HG02623 (cell line): ENCODE measurements around the gene PDE10A.
"Not testable (repeated sequence)": the region's sequence is repeated elsewhere in the genome, so short reads cannot be mapped to it uniquely, and the experiment has no call there.

Experiments
- ATAC-seq: cut with Tn5 transposase; IDR thresholded peaks from one replicate; pipeline ENCODE4 v1.9.1; 2021; ENCODE audit warnings: moderate library complexity; ENCODE audit not compliant: unreplicated experiment

PDE10A gene

DNA sequence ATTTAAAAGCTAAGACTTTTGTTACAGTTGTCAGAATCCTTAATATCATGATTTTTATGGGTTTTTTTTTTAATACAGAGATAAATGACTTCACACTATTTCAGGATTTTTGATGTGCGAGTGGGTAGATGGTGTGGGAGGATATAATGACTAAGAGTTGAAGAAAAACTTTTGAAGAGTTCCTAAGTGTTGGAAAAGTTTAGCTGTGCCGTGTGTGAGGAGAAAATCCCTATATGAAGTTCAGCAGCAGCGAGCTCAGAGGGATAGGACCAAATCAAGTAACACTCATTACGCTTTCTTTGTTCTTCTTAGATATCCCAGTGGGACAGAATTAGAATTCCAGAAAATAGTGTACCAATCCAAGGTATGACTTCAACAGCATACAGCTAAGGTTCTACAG lies 34.1 kb downstream of the PDE10A start:
- ATAC-seq = no peak

GRCh38 chr6:165627366-165627765 lies 35.7 kb downstream of the PDE10A start:
- ATAC-seq = no peak

DNA sequence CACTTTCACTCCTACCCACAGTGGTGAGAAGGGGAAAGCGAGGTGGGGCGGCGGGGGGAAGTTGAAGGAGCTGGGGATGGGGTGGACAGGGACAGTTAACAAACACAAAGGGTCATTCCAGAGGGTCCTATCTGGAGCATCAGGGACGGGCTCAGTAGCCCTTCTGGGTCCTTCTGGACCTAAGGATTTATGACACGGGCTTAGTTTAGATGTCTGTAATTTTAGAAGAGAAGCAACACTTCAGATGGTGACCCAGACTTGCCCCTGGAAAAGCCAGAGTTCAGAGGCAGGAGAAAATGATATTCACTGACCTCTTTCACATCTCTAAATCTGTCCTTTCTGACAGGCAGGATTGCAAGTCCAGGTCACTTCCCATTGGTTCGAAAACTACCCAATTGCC lies 36.3 kb downstream of the PDE10A start:
- ATAC-seq = no peak

- no peak for ATAC-seq
Observed at GRCh38 chr6:165624871-165625639, 38.0 kb downstream of the PDE10A start.

GRCh38 chr6:165621940-165622339 lies 41.1 kb downstream of the PDE10A start:
- ATAC-seq = no peak

DNA sequence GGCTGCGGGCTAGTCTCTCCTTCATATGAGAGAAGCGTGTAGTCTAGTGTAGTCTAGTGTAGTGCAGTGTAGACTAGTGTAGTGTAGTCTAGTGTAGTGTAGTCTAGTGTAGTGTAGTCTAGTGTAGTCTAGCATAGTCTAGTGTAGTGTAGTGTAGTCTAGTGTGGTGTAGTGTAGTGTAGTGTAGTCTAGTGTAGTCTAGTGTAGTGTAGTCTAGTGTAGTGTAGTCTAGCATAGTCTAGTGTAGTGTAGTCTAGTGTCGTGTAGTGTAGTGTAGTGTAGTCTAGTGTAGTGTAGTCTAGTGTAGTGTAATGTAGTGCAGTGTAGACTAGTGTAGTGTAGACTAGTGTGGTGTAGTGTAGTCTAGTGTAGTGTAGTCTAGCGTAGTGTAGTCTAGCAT lies 44.1 kb downstream of the PDE10A start:
- ATAC-seq = not testable (repeated sequence)

DNA sequence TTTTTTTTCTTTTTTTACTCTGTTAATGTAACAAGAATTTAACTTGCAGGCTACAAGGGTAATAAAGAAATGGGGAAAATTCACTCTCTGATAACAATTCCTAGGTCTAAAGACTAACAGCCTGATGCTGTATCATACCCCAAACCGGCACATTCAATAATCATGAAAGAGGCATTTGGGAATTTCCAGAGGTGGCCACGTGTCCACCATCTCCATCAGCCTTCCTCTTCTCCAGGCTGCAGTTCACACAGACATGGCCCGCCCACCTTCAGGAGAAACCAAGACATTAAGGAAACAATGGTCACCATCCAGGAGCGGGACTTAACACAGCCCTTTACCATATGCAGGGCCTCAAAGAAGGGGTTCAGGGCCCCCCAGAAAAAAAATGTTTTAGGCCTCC lies 44.8 kb downstream of the PDE10A start:
- ATAC-seq = no peak

GRCh38 chr6:165617528-165617927 lies 45.5 kb downstream of the PDE10A start:
- no peak for ATAC-seq

- no peak for ATAC-seq
Observed at GRCh38 chr6:165616116-165616515, 46.9 kb downstream of the PDE10A start.

GRCh38 chr6:165615636-165616035 lies 47.4 kb downstream of the PDE10A start:
- ATAC-seq = peak; percentile 63

- no peak for ATAC-seq
Observed at GRCh38 chr6:165611294-165611693, 51.7 kb downstream of the PDE10A start.

GRCh38 chr6:165608577-165608976 lies 54.5 kb downstream of the PDE10A start:
- not testable (repeated sequence) for ATAC-seq

DNA sequence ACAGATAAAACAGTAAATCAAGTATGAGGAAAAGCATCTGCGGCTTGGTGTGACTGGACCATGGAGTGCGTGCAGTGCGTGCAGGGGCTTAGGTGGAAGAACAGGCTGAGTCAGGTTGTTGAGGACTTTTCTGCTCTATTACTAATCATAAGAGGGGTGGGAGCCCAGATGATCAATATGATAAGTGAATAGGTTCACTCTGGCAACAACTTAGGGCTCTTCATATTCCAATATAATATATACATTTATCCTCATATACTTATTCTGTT lies 56.4 kb downstream of the PDE10A start:
- no peak for ATAC-seq

- no peak for ATAC-seq
Observed at GRCh38 chr6:165605901-165606739, 56.9 kb downstream of the PDE10A start.

- no peak for ATAC-seq
Observed at GRCh38 chr6:165605182-165605875, 57.7 kb downstream of the PDE10A start.

DNA sequence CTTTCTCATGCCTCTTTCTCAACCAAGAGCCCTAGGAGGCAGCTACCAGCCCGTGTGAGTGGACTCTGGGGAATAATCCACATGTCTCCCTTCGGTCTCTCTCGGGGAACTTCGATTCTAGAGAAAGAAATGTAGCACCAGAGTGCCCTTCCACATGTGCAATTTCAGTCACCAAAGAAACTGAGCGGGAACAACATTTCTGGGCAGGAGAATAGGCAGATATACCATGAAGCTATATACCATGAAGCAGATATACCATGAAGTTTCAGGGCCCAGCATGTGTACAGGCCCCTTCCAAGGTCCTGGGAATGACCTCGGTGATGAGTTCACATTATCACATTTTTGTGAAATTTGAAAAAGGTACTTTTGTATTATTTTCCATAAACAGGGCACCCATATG lies 60.8 kb downstream of the PDE10A start:
- ATAC-seq = no peak

DNA sequence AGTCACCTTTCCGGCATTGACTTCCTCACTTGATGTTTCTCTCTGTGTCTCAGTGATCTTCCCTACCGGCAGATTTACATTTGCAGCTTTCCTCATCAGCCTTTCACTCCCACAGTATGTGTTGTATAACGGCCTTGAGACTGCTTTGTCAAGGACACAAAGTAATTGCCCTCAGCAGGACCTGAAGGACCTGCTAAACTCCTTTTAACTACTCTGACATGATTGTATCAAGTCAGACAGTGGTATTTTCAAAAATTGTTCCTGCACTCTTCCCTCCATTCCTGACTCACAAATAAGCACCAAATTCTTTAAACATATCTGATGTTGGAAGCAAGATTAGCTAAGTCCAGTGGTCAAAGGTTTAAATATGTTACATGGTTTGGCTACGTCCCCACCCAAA lies 62.4 kb downstream of the PDE10A start:
- no peak for ATAC-seq

DNA sequence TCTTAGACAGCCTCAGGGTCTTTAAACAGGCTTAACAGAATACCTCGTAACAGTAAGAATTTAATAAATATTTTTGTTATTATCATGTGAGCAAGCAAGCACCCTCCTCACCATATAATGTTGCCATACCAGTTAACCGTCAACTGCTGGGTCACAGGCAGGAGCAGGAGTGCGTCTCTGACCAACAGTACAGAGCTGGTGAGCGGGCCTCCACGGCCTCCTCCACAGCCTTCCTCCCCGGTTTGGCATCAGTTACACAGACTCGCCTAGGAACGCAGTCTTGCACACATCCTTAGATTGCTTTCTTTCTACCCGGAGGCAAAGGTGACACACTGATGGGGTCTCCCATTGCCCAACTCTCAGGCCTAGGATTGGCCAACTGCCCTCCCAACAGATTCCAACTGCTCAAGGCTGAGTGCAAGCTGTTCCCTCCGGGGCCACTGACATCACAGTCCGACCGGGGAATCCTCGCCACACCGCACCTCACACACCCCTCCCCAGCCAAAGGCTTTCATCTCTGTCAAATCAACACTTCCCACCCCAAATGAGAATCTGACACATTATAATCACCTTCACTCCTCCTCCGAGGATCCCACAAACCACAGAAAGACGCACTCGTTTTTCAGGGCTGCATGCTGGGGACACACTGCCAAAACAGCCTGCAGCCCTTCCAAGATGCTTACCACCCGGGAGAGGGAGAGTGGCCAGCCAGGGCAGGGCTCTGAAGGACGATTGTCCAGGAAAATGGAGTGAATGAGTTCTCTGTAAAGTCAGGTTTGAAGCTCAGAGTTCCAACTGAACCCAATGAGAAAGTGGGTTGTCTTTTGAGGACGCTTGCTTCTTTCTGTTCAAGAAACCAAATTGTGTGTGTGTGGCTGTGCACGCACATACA lies 63.2 kb downstream of the PDE10A start:
- ATAC-seq = no peak

GRCh38 chr6:165599121-165599520 lies 63.9 kb downstream of the PDE10A start:
- no peak for ATAC-seq

GRCh38 chr6:165597821-165598220 lies 65.2 kb downstream of the PDE10A start:
- no peak for ATAC-seq
